Erythroblast (primary cell): ENCODE results near the gene SBNO2.

ENCODE experiments used
- GATA1 ChIP-seq: IDR thresholded peaks from 2 replicates; pipeline ENCODE4 v1.6.1; 2011; ENCODE audit warnings: low read depth, mild to moderate bottlenecking, control low read depth, low read length, moderate library complexity
- POLR2A ChIP-seq: IDR thresholded peaks from 2 replicates; pipeline ENCODE4 v1.6.1; 2011; ENCODE audit warnings: mild to moderate bottlenecking, low read length

- TF ChIP-seq POLR2A (peak; percentile 13), GATA1 (no peak)
These were observed 85.6 kb downstream of the SBNO2 start for GRCh38 chr19:1088416-1089010.
